Glomerular endothelial cell (primary cell): ENCODE results near the gene LRRC8A. TPM values are rescaled to one million over a fixed set of nuclear protein-coding genes. Genes with fewer than 3 reads are reported as not detected.

Source experiments
- DNase-seq: peaks from one replicate; pipeline ENCODE4 v3.0.0-alpha.2; 2011; ENCODE audit warnings: low read depth, low spot score; ENCODE audit errors: extremely low read depth
- total RNA-seq: library from RNA; depleted of rRNA; stranded (reverse); fragments of >200 nt; gene quantifications from 2 replicates; pipeline ENCODE4 v1.2.3, GENCODE V29; 2015

LRRC8A gene
- total RNA-seq, 1 donor from 2014 or later: 114 TPM

GRCh38 chr9:128899566-128900322, 17.8 kb downstream of the LRRC8A start:
- DNase-seq: no peak

GRCh38 chr9:128901379-128901778, 19.4 kb downstream of the LRRC8A start:
- no peak for DNase-seq

DNA sequence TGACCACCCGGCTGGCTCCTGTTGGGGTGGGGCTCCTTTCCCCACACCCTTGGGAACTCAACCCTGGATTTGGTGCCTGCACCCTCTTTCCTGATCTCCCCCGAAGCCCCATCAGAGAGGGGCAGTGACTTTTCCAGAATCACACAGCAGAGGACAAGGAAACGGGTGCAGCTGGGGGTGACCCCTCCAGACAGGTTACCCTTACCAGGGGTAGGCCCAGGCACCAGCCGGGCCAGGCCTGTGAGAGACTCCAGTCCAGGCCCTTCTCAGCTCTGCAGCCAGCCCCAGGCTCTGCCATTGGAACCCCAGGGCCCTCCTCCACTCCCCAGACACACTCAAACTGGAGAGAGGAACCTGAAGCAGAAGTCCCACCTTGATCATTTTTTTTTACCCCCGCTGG, 19.9 kb downstream of the LRRC8A start:
- no peak for DNase-seq

DNA sequence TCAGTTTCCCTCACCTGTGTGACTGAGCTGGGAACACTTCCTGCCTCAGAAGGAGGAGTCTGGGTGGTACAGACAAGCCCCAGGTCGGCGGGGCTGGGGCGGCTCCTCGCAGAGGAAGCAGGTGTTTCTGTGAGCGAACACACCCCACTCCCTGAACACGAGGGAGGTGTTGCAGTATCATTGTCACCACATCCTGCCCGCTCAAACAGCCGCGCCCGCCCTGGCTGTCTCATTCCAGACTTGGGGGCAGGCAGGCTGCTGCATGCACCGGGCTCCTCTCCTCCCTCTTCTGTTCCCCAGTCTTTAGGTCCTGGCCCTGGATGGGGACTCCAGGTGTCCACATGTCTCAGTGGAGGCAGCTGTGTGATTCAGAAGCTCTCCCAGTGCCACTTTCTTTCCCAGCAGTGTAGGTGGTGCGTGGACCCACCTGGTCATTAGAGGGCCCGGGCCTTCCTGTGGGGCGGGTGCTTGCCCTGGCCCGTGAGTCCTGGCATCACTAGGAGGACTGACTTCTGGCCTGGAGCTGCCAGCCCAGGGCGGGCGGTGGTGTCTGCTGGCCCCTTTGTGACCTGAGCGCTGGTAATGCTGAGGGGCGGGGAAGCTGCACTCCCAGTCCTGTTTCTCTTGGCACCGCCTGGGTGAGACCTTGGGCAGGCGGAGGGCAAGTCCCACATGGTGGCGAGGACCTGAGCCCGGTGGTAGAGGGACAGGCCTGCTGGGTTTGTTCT, 20.6 kb downstream of the LRRC8A start:
- DNase-seq: no peak

- DNase-seq: no peak
Measured at GRCh38 chr9:128903079-128903461, 21.1 kb downstream of the LRRC8A start.

DNA sequence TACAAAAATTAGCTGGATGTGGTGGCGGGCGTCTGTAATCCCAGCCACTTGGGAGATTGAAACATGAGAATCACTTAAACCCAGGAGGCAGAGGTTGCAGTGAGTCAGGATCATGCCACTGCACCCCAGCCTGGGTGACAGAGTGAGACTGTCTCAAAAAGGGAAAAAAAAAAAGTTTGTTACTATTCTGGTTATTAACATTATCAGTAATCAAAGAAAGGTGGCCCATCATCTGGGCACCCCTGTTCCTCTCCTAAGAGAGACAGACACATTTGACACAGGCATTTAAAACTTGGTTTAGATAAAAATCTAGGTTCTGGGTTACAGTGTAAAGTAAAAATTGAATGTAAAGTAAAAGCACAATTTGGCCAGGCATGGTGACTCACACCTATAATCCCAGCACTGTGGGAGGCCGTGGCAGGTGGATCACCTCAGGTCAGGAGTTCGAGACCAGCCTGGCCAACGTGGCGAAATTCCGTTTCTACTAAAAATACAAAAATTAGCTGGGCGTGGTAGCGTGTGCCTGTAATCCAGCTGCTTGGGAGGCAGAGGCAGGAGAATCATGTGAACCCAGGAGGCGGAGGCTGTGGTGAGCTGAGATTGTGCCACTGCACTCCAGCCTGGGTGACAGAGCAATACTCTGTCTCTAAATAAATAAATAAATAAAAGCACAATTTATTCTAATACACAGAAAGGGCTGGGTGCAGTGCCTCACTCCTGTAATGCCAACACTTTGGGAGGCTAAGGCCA, 22.1 kb downstream of the LRRC8A start:
- no peak for DNase-seq

DNA sequence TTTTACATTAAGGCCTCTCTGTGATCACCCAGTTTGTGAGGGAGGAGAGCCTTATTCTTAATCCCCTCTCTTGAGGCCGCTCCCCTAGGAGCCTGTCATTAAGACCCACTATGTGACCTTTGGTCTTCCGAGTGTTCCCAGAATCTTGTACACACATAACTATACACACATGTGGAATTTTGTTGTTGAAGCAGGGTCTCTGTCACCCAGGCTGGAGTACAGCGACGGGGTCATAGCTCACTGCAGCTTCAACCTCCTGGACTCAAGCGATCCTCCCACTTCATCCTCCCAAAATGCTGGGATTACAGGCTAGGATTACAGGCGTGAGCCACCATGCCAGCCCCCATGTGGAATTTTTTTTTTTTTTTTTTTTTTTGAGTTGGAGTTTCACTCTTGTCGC, 24.0 kb downstream of the LRRC8A start:
- no peak for DNase-seq

- no peak for DNase-seq
Measured at GRCh38 chr9:128906741-128907140, 24.8 kb downstream of the LRRC8A start.

DNA sequence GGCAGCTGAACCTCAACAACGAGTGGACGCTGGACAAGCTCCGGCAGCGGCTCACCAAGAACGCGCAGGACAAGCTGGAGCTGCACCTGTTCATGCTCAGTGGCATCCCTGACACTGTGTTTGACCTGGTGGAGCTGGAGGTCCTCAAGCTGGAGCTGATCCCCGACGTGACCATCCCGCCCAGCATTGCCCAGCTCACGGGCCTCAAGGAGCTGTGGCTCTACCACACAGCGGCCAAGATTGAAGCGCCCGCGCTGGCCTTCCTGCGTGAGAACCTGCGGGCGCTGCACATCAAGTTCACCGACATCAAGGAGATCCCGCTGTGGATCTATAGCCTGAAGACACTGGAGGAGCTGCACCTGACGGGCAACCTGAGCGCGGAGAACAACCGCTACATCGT, 26.4 kb downstream of the LRRC8A start:
- DNase-seq: no peak

GRCh38 chr9:128909859-128910258, 27.9 kb downstream of the LRRC8A start:
- DNase-seq: no peak

DNA sequence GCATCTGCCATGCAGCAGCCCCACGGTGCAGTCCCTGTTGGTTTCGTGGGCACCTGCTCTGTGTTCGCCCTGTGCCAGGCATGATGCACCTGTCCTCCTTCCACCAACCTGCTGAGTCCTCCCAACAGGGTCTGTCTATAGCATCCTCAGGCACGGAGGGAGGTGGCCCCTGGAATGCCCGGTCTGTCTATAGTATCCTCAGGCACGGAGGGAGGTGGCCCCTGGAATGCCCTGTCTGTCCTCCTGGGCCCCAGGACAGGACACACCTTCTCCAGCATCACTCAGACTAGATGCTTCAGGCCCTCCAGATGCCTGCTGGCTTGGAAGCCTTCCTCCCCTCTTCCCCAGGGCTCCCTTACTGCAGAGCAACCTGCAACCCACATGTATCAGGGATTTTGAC, 29.0 kb downstream of the LRRC8A start:
- DNase-seq: no peak

GRCh38 chr9:128911529-128912035, 29.6 kb downstream of the LRRC8A start:
- DNase-seq: no peak

DNA sequence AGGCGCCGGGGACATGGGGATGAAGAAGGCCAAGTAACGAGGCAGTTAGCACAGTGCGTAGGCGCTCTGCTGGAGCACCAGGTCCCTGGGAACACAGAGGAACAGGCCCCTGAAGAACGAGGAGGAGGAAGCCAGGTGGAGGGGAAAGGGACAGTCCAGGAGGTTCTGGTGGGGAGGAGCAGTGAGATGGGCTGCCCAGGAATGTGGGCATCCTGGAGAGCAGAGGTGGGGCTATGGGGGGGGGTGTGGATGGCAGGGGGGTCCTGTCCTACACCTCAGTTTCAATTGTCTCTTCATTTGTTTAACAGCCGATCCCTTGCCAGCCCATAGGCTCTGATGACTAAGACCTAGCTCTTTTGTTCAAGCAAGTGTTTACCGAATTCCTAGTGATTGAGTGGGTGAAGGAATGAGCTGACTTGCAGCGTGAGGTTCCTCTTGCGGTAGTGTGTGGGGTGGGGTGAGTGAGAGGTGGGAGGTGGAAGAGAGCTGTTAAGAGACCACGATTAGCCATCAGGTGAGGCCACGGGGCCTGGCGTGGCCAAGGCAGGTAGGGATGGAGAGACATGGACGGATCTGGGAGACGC, 30.4 kb downstream of the LRRC8A start:
- no peak for DNase-seq

DNA sequence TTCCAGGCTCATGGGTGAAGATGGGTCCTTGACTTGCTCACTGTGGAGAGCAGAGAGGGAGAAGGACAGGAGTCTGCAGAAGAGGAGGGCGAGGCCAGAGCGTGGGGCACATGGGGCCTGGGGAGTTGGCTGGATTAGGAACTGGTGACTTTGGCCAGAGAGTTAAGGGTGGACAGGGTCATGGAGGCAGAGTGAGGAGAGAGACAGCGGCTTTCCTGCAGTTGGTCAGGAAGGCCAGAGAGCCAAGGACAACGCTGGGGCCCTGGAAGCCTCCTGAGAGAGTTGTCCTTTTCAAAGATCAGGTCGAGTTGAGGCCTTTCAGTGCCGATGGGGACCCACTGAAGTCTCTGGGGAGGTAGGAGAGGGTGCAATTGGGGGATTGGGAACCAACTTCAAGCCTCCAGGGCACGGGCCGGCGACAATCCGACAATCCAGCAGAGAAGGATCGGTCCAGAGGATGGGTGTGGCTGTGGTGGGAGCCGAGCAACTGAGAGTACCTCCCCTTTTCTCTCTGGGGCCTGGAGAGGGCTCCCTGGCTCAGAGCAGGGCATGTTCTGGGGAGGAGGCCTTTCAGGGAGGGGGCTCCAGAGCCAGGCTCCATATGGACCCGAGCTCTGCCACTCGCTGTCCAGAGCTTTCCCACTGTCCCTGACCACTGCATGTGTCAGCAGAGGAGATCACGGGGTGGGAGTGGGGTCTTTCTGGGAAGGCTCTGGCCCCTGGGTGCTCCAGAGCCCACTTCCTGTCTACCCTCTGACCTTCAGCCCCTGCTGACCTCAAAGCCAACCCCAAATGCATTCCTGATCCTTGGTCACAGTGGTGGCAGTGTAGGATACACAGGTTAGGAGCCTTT, 31.3 kb downstream of the LRRC8A start:
- no peak for DNase-seq

GRCh38 chr9:128913995-128914772, 32.3 kb downstream of the LRRC8A start:
- no peak for DNase-seq

- no peak for DNase-seq
Measured at GRCh38 chr9:128916204-128916603, 34.3 kb downstream of the LRRC8A start.

GRCh38 chr9:128916745-128917144, 34.8 kb downstream of the LRRC8A start:
- no peak for DNase-seq

DNA sequence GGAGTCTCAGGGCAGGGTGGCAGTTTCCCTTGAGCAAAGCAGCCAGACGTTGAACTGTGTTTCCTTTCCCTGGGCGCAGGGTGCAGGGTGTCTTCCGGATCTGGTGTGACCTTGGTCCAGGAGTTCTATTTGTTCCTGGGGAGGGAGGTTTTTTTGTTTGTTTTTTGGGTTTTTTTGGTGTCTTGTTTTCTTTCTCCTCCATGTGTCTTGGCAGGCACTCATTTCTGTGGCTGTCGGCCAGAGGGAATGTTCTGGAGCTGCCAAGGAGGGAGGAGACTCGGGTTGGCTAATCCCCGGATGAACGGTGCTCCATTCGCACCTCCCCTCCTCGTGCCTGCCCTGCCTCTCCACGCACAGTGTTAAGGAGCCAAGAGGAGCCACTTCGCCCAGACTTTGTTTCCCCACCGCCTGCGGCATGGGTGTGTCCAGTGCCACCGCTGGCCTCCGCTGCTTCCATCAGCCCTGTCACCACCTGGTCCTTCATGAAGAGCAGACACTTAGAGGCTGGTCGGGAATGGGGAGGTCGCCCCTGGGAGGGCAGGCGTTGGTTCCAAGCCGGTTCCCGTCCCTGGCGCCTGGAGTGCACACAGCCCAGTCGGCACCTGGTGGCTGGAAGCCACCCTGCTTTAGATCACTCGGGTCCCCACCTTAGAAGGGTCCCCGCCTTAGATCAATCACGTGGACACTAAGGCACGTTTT, 35.4 kb downstream of the LRRC8A start:
- no peak for DNase-seq

GRCh38 chr9:128918921-128919320, 37.0 kb downstream of the LRRC8A start:
- no peak for DNase-seq
